GM12874 (cell line): Measurements from ENCODE around the gene OR2A12.

Source experiments
- CTCF ChIP-seq: IDR thresholded peaks from 2 replicates; pipeline ENCODE4 v1.5.1; 2011; ENCODE audit warnings: low read depth, mild to moderate bottlenecking, control low read depth, low read length, moderate library complexity; ENCODE audit not compliant: insufficient read depth

Gene OR2A12

GRCh38 chr7:144085978-144086377, at the start of gene OR2A12:
OR2A12 (plus strand) TSS chr7:144086278; CDS start chr7:144095108, 8,830 bp downstream.
- no peak for TF ChIP-seq CTCF

- no peak for TF ChIP-seq CTCF
These were observed 49.7 kb upstream of the OR2A12 start for GRCh38 chr7:144036302-144036885.

- no peak for TF ChIP-seq CTCF
These were observed 48.6 kb upstream of the OR2A12 start for GRCh38 chr7:144037414-144038035.

- TF ChIP-seq CTCF, result no peak
These were observed 47.2 kb upstream of the OR2A12 start for GRCh38 chr7:144038887-144039286.

GRCh38 chr7:144048648-144049047, 37.4 kb upstream of the OR2A12 start, which contains the start of gene OR2A5:
OR2A5 (plus strand) TSS chr7:144048948; CDS start chr7:144050402, 1,454 bp downstream.
- TF ChIP-seq CTCF, result no peak

GRCh38 chr7:144049491-144049890, 36.6 kb upstream of the OR2A12 start:
- TF ChIP-seq CTCF, result no peak

GRCh38 chr7:144050093-144050492, 36.0 kb upstream of the OR2A12 start:
- TF ChIP-seq CTCF, result no peak
